Skeletal muscle satellite cell (primary cell): Measurements from ENCODE around the gene FAM3B. TPM values are rescaled to one million over a fixed set of nuclear protein-coding genes. Genes with fewer than 3 reads are reported as not detected.

Experiments
- H3K27me3 ChIP-seq: 2 replicates; pipeline ENCODE4 v1.7.0; 2013; ENCODE audit warnings: low read length; ENCODE audit not compliant: control insufficient read depth, insufficient read depth
- H3K36me3 ChIP-seq: 2 replicates; pipeline ENCODE4 v1.7.0; 2013; ENCODE audit warnings: mild to moderate bottlenecking, control low read depth, low read length; ENCODE audit not compliant: insufficient read depth
- H3K4me1 ChIP-seq: 2 replicates; pipeline ENCODE4 v1.7.0; 2013; ENCODE audit warnings: low read length; ENCODE audit not compliant: control insufficient read depth, insufficient read depth
- H3K4me2 ChIP-seq: 2 replicates; pipeline ENCODE4 v1.7.0; 2013; ENCODE audit warnings: mild to moderate bottlenecking, low read length
- H3K4me3 ChIP-seq: 2 replicates; pipeline ENCODE4 v1.7.0; 2013; ENCODE audit warnings: low read length
- H3K9ac ChIP-seq: 2 replicates; pipeline ENCODE4 v1.7.0; 2013; ENCODE audit warnings: mild to moderate bottlenecking, low read depth, low read length, moderate library complexity
- H3K9me3 ChIP-seq: replicated peaks from 2 replicates; pipeline ENCODE4 v1.7.0; 2013; ENCODE audit warnings: mild to moderate bottlenecking, control low read depth, low read length
- total RNA-seq: library from RNA; depleted of rRNA; stranded (reverse); fragments of >200 nt; gene quantifications from 2 replicates; pipeline ENCODE4 v1.2.3, GENCODE V29; 2012; rRNA removed

FAM3B gene, protein sequence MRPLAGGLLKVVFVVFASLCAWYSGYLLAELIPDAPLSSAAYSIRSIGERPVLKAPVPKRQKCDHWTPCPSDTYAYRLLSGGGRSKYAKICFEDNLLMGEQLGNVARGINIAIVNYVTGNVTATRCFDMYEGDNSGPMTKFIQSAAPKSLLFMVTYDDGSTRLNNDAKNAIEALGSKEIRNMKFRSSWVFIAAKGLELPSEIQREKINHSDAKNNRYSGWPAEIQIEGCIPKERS
- not detected in 2 replicates for total RNA-seq

DNA sequence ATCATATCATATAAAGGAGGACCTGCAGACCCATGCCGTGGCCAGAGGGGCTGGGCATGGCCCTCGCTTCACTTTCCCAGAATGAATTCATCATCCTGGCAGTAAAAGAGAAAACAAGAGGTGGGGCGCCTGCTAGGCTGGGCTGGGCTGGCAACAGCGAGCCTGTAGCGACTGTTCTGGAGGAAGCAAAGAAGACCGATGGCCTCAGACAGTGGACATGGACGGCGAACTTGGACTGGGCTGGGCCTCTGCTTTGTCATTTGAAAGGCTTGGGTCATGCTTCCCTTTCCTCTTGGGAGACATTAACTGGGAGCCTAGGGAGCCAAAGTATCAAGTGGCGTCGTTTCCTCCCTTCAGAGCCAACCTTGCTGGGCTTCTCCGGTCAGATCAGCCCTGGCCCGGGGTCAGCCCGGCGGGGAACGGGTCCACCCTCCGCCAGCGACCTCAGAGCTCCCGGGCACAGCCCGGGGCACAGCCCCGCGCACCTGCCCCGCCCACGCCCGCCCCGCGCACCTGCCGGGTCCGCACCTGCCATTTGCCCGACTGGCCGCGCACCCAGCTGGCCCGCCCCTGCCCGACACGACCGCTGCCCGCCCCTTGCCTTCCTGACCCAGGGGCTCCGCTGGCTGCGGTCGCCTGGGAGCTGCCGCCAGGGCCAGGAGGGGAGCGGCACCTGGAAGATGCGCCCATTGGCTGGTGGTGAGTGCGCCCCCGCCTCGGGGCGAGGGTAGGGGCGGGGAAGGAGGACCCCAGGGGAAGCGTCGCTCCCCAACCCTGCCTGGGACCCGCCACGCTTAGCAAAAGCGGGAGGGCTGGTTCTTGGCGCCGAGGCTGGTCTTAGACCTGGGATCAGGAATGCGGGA lies at the start of gene FAM3B:
Gene FAM3B, plus strand, starts transcription at position 602 of the 863 bp plus-strand sequence. Its CDS starts 79 bp downstream, at position 681.
- Histone ChIP-seq H3K36me3 (no peaks in the 10 kb centered on the region), H3K4me1 (no peaks in the 10 kb centered on the region), H3K4me3 (no peak within 1 kb of the TSS)

GRCh38 chr21:41267346-41267745 lies 49.3 kb upstream of the FAM3B start:
- no peak overlapping the region for H3K4me3 ChIP-seq
- no peaks in the 10 kb centered on the region for H3K36me3 ChIP-seq
- no peaks in the 10 kb centered on the region for H3K27me3 ChIP-seq
- H3K9ac ChIP-seq = no peak overlapping the region
- no peak overlapping the region for H3K4me2 ChIP-seq
- no peaks in the 10 kb centered on the region for H3K9me3 ChIP-seq
- H3K4me1 ChIP-seq = no peaks in the 10 kb centered on the region

More for the DNA sequence above, at the start of gene FAM3B:
- Histone ChIP-seq H3K27me3 (peaks cover 47% of the 10 kb centered on the region), H3K9me3 (no peaks in the 10 kb centered on the region), H3K9ac (no peak within 1 kb of the TSS), H3K4me2 (no peak within 1 kb of the TSS)

DNA sequence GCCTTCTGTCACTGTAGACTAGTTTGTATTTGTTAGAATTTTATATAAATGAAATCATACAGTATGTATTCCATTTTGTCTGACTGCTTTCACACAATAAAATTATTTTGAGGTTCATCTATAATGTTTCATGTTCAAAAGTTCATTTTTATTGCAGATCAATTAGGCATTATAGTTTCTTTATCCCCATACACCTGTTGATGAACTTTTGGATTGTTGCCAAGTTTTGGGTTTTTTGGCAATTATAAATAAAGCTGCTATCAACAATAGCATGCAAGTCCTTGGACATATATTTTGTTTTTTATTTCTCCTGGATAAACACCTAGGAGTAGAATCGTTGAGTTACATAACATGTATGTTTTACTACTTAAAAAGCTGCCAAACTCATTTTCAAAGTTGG lies 47.1 kb upstream of the FAM3B start:
- no peak overlapping the region for H3K4me3 ChIP-seq
- no peaks in the 10 kb centered on the region for H3K9me3 ChIP-seq
- no peaks in the 10 kb centered on the region for H3K4me1 ChIP-seq
- H3K9ac ChIP-seq = no peak overlapping the region
- no peaks in the 10 kb centered on the region for H3K27me3 ChIP-seq
- H3K36me3 ChIP-seq = no peaks in the 10 kb centered on the region
- no peak overlapping the region for H3K4me2 ChIP-seq

GRCh38 chr21:41277196-41277595 lies 39.4 kb upstream of the FAM3B start:
- Histone ChIP-seq H3K9me3 (no peaks in the 10 kb centered on the region), H3K4me1 (peaks cover 3% of the 10 kb centered on the region), H3K9ac (no peak overlapping the region), H3K27me3 (peaks cover 19% of the 10 kb centered on the region), H3K4me2 (no peak overlapping the region), H3K36me3 (peaks cover 4% of the 10 kb centered on the region), H3K4me3 (no peak overlapping the region)

- Histone ChIP-seq H3K4me1 (peaks cover 3% of the 10 kb centered on the region), H3K27me3 (peaks cover 25% of the 10 kb centered on the region), H3K4me3 (no peak overlapping the region), H3K9ac (no peak overlapping the region), H3K36me3 (peaks cover 4% of the 10 kb centered on the region), H3K4me2 (no peak overlapping the region), H3K9me3 (no peaks in the 10 kb centered on the region)
Observed at GRCh38 chr21:41277846-41278245, 38.8 kb upstream of the FAM3B start.

DNA sequence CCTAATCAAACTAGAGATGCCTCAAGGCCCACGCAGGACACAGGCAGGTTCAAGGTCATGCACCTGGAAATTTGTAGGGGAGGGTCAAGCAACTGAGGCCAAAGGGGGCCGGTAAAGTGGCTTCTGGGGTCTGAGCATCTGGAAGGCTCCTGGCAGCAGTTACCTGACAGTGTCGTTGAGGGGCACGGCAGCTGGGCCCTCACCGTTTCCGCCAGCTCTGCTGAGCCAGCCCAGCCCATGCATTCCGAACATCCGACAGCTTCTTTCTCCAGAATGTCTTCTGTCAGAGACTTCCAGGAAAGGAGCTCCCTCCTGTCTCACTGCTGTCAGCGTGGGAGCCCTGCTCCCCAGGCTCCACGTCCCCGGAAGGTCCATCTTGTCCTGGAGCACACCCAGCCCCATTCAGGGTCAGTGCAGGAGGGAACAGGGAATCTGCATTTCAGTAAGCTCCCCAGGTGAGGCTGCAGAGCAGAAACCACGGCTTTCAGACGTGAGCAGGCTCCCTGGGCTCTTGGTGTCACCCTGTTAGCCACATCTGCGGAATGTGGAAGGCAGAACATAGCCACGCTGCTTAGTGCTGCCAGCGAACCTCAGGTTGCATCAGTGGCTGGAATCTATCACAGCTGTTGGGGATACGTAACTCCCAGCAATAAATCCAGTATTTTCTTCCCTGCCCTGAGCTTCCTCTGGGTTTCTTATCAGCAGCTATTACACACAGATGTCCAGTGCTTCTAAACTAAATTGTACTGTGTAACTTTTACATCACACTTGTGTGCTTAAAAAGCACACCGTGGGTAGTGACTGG lies 36.3 kb upstream of the FAM3B start:
- peaks cover 3% of the 10 kb centered on the region for H3K4me1 ChIP-seq
- H3K9me3 ChIP-seq = no peaks in the 10 kb centered on the region
- peaks cover 42% of the 10 kb centered on the region for H3K27me3 ChIP-seq
- H3K4me3 ChIP-seq = no peak overlapping the region
- H3K36me3 ChIP-seq = peaks cover 4% of the 10 kb centered on the region
- no peak overlapping the region for H3K4me2 ChIP-seq
- H3K9ac ChIP-seq = no peak overlapping the region

DNA sequence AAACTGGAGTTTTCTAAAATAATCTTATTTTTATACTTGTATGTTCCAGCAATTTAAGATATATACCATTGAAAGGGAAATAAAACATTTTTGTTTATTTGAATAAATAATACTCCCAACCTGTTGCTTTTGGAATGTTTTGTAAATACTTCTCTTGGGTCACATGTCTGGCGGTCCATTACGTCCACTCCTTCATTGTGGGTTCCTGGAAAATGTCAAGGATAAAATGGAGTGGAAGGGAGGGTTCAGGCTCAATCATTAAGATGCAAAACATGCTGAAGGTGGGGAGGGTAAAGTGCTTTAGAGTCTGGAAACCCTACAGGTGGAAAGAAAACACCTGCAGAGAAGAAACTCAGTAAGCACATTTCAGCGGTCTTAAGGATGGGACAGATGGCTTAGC lies 34.2 kb upstream of the FAM3B start:
- H3K27me3 ChIP-seq = peaks cover 55% of the 10 kb centered on the region
- peaks cover 3% of the 10 kb centered on the region for H3K4me1 ChIP-seq
- no peak overlapping the region for H3K4me2 ChIP-seq
- H3K9ac ChIP-seq = no peak overlapping the region
- H3K9me3 ChIP-seq = no peaks in the 10 kb centered on the region
- no peaks in the 10 kb centered on the region for H3K36me3 ChIP-seq
- no peak overlapping the region for H3K4me3 ChIP-seq

DNA sequence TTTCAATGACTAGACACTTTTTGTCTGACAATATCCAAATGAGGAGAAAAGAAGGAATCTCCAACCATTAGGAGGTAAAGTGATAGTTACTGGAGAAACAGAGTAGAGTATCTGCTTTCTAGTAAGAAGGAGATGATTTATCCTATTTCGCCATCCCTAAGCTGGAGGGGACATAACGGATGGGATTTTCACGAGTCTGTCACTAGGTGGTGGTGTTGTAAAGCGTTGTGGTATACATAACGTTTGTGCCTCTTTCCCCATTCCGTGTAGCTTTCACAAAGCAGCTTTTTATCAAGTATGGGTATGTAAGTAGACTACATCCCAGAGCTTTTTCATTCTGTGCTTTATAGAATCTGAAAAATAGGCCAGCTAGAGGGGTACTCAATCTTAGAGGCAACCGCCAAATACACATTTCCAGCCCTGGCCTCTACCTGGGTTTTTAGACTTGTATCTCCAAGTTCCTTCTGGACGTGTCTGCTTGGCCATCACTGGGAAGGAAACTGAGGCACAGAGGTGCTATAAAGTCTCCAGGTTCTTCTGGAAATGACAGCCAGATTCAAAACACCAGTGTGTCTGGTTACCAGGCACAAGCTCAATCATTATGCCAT lies 33.3 kb upstream of the FAM3B start:
- H3K4me2 ChIP-seq = no peak overlapping the region
- H3K4me3 ChIP-seq = no peak overlapping the region
- no peak overlapping the region for H3K9ac ChIP-seq
- peaks cover 55% of the 10 kb centered on the region for H3K27me3 ChIP-seq
- no peaks in the 10 kb centered on the region for H3K9me3 ChIP-seq
- H3K4me1 ChIP-seq = peaks cover 3% of the 10 kb centered on the region
- H3K36me3 ChIP-seq = no peaks in the 10 kb centered on the region

- no peaks in the 10 kb centered on the region for H3K36me3 ChIP-seq
- peaks cover 41% of the 10 kb centered on the region for H3K27me3 ChIP-seq
Observed at GRCh38 chr21:41289431-41289830, 27.2 kb upstream of the FAM3B start.

DNA sequence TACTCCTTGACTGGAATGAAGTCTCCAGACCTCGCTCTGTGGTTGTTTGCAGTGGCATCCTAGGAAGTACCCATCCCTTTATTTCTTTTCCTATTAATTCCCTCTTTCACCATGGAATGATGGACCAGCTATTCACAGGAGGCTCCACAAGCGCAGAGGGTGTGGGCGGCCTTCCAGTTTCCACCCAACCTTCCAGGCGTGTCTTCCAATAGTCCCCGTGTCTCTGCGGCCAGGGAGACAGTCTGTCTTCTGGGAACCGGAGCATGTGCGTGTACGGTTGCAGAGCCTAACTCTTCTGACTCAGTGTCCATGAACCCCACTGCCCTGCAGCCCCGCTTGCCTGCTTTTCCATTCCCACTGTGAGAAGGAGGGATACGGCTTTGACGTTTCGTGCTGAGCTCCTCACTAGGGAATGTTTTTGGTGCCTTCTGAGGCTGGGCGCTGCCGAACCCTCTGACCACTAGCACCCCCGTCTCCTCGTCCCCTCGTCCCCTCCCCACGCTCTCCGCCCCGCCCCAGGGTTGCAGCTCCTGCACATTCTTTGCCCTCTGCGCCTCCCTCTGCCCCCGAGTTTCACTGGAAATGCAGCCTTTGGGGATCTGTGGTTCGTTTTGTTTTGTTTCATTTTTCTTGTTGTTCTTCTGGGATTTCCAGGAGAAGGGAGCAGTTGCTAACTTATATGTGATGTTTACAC lies 26.3 kb upstream of the FAM3B start:
- Histone ChIP-seq H3K4me2 (no peak overlapping the region), H3K4me3 (no peak overlapping the region), H3K27me3 (peaks cover 35% of the 10 kb centered on the region), H3K9me3 (no peaks in the 10 kb centered on the region), H3K36me3 (no peaks in the 10 kb centered on the region), H3K4me1 (no peaks in the 10 kb centered on the region), H3K9ac (no peak overlapping the region)

More at GRCh38 chr21:41289431-41289830, 27.2 kb upstream of the FAM3B start:
- H3K9ac ChIP-seq = no peak overlapping the region
- H3K4me1 ChIP-seq = no peaks in the 10 kb centered on the region
- no peak overlapping the region for H3K4me3 ChIP-seq
- no peaks in the 10 kb centered on the region for H3K9me3 ChIP-seq
- H3K4me2 ChIP-seq = no peak overlapping the region
